Stimulated activated CD8-positive, alpha-beta memory T cell treated with anti-CD3 and anti-CD28 coated beads, Interleukin-4, amount 100 ng/mL, for 1 hour (primary cell): Measurements from ENCODE around the gene MUC22.
"Not testable (repeated sequence)": the region's sequence is repeated elsewhere in the genome, so short reads cannot be mapped to it uniquely, and the experiment has no call there.

ENCODE experiments used
- DNase-seq, 2 donors: peaks; one replicate each; pipeline ENCODE4 v3.0.0-alpha.2; 2020; ENCODE audit warnings: low read depth in 2 of 2, low spot score in 1 of 2

Gene MUC22

GRCh38 chr6:31037169-31037568 is 26.9 kb downstream of the MUC22 start:
- DNase-seq = no peak

DNA sequence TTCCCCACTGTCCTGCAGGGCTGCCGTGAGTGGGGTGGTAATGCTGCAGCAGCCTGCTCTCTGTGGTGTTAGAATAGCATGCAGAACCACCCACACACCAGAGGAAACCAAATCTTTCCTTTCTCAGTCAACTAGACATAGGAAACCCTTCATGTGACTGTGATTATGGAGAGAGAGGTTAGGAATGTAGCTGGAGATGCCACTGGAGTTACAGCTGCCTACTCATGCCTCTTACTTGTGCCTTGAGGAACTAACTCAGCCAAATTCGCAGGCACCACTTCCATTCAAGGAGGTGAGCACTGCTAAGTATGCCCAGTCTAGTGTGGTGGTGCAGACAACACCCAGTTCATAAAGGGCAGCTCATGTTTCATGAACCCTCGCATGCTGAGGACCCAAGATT is 27.4 kb downstream of the MUC22 start:
- no peak for DNase-seq

GRCh38 chr6:31038559-31038958 is 28.3 kb downstream of the MUC22 start:
- no peak for DNase-seq

DNA sequence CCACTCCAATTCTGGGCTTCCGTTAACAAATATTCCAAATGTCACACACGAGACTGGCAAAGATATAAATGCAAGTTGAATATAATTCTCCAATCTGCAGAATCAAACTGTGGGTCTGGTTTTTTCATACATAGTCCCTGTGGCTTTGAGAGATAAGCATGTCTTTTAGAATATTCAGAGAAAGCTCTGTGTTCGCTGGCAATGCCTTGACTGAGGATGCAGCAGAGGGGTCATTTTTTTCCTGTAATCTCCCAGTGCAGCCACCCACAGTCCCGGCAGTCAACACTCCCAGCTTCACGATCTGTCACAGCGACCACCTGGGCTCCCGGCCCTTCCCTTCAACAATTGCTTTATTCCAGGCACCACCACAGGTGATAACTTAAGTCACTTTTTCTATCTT is 30.5 kb downstream of the MUC22 start:
- DNase-seq = no peak

GRCh38 chr6:31041372-31041974 is 31.2 kb downstream of the MUC22 start:
- no peak for DNase-seq

DNA sequence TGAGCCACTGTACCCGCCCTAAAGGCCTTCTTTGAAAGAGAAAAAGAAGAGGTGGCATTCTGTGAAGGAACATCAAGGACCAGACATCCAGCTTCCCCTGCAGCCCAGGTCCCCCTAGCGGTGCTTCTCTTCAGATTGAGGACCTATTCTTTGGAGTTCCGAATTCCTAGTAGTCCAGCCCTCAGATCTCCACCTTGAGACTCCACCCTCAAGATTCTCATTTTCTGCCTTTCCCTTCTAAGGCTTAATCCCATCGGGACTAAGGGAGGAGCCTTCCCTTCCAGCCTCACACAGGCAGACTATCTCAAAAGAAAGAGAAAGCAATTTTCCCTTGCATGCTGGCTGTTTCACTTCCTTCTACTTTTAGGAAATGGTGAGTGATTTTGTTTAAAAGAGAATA is 32.5 kb downstream of the MUC22 start:
- no peak for DNase-seq

GRCh38 chr6:31048099-31048498 is 37.8 kb downstream of the MUC22 start:
- no peak for DNase-seq

GRCh38 chr6:31049518-31049917 is 39.2 kb downstream of the MUC22 start:
- no peak for DNase-seq

DNA sequence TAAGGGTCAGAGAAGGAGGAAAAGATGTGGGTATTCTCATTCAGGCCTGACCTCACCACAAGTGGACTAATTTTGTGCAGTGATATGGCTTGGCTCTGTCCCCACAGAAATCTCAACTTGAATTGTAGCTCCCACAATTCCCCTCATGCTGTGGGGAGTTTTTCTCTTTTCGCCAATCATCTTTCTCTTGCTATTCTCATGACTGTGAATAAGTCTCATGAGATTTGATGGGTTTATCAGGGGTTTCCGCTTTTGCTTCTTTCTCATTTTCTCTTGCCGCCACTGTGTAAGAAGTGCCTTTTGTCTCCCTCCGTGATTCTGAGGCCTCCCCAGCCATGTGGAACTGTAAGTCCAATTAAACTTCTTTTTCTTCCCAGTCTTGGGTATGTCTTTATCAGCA is 42.9 kb downstream of the MUC22 start:
- not testable (repeated sequence) for DNase-seq

GRCh38 chr6:31053873-31054272 is 43.6 kb downstream of the MUC22 start:
- no peak for DNase-seq

- no peak for DNase-seq
These were observed 45.2 kb downstream of the MUC22 start for GRCh38 chr6:31055441-31055840.

GRCh38 chr6:31057426-31058003 is 47.2 kb downstream of the MUC22 start:
- DNase-seq = no peak

DNA sequence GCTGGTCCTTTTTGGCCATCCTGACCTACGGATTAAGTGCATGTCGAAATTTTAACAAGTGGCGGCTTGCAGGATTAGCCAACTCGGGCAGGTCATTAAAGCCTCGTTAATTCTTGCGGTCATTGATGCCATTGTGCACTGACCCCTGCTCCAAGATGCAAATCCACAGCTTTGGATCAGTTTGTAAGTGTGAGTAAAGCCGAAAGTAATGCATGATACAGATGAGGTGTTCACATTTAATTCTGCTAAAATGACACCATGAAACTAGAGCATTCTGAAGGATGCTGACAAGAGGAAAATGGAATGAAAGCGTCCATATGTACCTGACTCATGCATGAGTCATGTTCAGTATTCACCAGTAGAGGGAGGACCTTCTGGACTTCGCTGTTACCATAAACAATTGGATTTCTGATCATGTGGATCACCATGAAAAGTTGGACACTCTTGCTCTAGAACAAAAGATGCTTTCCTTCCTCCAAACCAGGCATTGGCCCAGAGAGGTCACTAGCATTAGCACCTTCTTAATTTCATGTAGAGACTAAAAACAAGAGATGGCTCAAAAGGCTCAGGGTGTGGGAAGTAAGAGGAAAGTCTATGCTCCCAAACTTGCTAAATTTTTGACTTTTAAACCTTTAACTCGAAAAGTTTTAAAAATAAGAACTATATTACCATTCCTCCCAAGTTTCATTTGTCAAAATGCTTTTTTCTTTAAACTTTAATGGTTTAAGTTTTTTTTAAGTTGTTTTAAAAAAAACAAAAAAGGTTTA is 48.0 kb downstream of the MUC22 start:
- no peak for DNase-seq

DNA sequence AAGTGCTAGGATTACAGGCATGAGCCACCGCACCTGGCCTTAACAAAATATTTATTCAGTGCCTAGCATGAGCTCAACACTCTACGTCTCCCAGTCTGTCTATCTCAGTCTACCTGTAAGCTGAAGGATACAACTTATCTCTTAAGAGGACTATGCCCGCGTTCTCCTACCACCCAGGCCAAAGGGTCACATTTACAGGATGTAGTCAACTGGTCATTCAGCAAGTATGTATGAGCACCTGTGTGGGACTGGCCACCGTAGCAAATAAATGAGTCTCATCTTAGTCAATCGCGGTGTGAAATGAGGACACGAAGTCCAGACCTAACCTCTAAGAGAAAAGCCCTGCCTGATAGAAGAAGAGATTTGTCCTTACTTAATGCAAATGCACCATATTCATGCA is 49.9 kb downstream of the MUC22 start:
- DNase-seq = no peak

- DNase-seq = no peak
These were observed 53.7 kb downstream of the MUC22 start for GRCh38 chr6:31063906-31064435.

DNA sequence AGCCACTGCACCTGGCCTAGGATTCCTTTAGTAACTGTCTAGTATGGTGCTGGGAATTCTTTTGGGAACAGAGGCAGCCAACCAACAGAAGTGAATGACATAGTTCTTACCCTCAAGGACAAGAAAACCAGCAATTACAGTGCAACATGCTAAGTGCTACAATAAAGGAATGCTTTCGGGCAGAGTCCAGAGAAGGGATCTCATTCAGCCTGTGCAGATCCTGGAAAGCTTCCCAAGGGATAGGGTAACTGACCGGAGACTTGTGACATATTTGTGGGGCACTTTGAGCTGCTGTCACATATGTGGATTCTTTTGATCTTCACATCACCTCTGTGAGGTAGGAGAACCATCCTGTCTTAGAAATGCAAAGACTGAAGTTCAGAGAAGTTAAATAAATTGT is 55.3 kb downstream of the MUC22 start:
- DNase-seq = no peak

DNA sequence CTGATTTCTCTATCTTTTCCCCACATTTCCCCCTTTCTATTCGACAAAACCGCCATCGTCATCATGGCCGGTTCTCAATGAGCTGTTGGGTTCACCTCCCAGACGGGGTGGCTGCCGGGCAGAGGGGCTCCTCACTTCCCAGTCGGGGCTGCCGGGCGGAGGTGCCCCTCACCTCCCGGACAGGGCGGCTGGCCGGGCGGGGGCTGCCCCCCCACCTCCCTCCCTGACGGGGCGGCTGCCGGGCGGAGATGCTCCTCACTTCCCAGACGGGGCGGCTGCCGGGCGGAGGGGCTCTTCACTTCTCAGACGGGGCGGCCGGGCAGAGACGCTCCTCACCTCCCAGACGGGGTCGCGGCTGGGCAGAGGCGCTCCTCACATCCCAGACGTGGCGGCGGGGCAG is 56.8 kb downstream of the MUC22 start:
- not testable (repeated sequence) for DNase-seq

DNA sequence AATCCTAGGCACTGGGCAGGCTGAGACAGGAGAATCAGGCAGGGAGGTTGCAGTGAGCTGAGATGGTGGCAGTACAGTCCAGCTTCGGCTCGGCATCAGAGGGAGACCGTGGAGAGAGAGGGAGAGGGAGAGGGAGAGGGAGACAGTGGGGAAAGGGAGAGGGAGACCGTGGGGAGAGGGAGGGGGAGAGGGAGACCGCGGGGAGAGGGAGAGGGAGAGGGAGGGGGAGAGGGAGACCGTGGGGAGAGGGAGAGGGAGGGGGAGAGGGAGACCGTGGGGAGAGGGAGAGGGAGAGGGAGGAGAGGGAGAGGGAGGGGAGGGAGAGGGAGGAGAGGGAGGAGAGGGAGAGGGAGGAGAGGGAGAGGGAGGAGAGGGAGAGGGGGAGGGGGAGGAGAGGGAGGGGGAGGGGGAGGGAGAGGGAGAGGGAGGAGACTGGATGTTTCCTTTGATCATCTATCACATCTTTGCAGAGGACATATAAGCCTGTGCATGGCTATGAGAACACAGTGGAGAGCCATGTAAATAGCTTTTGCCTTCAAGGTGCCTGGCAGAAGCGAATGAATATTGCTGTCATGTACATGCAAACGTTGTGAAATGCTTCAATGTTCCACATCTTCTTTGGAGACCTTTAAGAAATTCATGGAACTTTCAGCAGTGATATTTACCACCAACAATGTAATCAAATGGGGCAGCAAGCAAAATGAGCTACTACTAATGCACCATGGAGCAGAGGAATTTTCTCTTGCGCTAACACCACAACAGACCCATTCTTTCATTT is 57.8 kb downstream of the MUC22 start:
- not testable (repeated sequence) for DNase-seq

DNA sequence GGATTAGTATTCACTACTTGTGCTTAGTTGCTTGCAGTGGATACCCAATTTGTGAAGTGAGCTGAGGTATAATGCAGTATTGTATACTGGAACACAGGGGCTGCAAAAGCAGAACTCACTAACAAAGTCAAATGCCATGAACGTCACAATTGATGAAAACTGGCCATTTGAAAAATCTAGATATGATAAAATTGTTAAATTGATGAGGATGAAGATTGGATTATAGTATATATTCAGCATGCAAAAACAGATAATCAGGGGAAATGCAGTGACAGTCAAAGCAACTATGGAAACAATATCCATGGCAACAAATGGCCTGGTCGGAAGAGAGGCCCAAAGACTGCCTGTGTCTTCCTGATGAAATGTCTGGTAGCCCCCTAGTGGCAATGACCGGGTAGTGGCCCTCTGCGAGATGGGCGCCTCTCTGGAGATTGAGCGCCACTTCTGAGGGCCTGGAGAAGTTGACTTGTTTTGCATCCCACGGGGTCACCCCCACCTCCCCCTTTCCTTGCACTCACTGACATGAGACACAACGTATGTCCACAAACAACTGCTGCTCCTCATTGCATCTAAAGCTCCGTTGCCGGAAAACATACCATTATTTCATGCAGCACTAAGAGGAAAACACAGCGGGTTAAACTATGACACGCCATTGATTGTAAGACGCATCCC is 58.5 kb downstream of the MUC22 start:
- DNase-seq = peak; percentile 28 to 34

DNA sequence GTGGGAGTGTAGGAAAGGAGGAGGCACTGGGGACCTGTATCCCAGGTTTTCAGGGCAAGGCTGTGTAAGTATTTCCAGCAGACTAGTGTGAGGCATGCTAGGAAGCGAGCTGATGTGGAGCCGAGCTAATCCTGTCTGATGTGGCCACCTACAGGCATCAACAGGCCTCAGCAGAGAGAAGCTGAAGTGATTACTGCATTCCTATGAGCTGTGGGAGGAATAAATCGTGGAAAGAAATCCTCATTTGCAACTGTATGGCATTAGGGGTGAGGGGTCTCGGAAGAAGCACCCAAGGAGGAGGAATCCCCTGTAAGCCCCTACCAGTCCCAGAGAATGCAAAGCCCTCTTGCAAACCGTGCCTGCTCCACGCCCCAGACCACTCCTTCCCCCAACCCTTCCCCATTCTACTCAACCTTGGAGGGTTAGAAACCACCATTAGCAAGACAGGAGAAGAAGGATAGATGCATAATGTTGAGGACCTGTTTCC is 60.5 kb downstream of the MUC22 start:
- DNase-seq = no peak

- DNase-seq = no peak
These were observed 64.1 kb downstream of the MUC22 start for GRCh38 chr6:31074401-31074800.
